Gastroesophageal sphincter (tissue), 4 donors: Measurements from ENCODE around the gene PUM1. TPM values are rescaled to one million over a fixed set of nuclear protein-coding genes. Genes with fewer than 3 reads are reported as not detected.
"Not testable (repeated sequence)": the region's sequence is repeated elsewhere in the genome, so short reads cannot be mapped to it uniquely, and the experiment has no call there.

Experiments used
- ATAC-seq: fragments of 150-250 bp; one replicate; pipeline ENCODE4 v1.9.1; 2016; ENCODE audit warnings: mild to moderate bottlenecking, moderate library complexity
- H3K27ac ChIP-seq, 4 donors: fragments of 200-600 bp; sonication (generic) in 3 of 4; 1 replicate in 3 of 4; 2 replicates in 1 of 4; pipeline ENCODE4 v1.5.1; 2016 to 2019
- H3K27me3 ChIP-seq: fragments of 200-600 bp; sonication (generic); one replicate; pipeline ENCODE4 v1.5.1; 2019
- H3K36me3 ChIP-seq, 2 donors: fragments of 200-600 bp; sonication (generic); one replicate each; pipeline ENCODE4 v1.5.1; 2019; ENCODE audit warnings: control low read depth in 1 of 2
- H3K4me1 ChIP-seq, 3 donors: fragments of 200-600 bp; sonication (generic); 1 replicate in 2 of 3; 2 replicates in 1 of 3; pipeline ENCODE4 v1.5.1; 2016 to 2019; ENCODE audit warnings: control low read depth in 2 of 3
- H3K4me3 ChIP-seq, 2 donors: fragments of 200-600 bp; sonication (generic); one replicate each; pipeline ENCODE4 v1.5.1; 2019; ENCODE audit warnings: mild to moderate bottlenecking in 1 of 2, moderate library complexity in 1 of 2
- H3K9me3 ChIP-seq, 3 donors: fragments of 200-600 bp; sonication (generic); one replicate each; pipeline ENCODE4 v1.5.1; 2017 to 2019; ENCODE audit warnings: control low read depth in 2 of 3
- CTCF ChIP-seq, 4 experiments: fragments of 200-600 bp in 2 of 4; fragments of 450-650 bp in 2 of 4; sonication (generic) in 1 of 4; IDR thresholded peaks; one replicate each; pipeline ENCODE4 v1.5.1; 2017 to 2019; ENCODE audit warnings: antibody characterized with exemption in 4 of 4, mild to moderate bottlenecking in 2 of 4, moderate library complexity in 2 of 4
- EP300 ChIP-seq: sonication (generic); formaldehyde crosslinking; IDR thresholded peaks from one replicate; pipeline ENCODE4 v1.6.1; 2017; ENCODE audit warnings: antibody characterized with exemption, mild to moderate bottlenecking
- POLR2A ChIP-seq, 2 donors: fragments of 450-650 bp; IDR thresholded peaks; one replicate each; pipeline ENCODE4 v1.6.1; 2017; ENCODE audit warnings: antibody characterized with exemption in 2 of 2, mild to moderate bottlenecking in 2 of 2, moderate library complexity in 1 of 2
- POLR2AphosphoS5 ChIP-seq: sonication (generic); formaldehyde crosslinking; IDR thresholded peaks from one replicate; pipeline ENCODE4 v1.6.1; 2017; ENCODE audit warnings: antibody characterized with exemption
- WGBS, 2 donors: methylation state at CpG; one replicate each; pipeline ENCODE4 v1.1.5; 2018; ENCODE audit warnings: low coverage in 1 of 2; 5-methylcytosine and 5-hydroxymethylcytosine counted together
- total RNA-seq, 4 donors: library from RNA; depleted of rRNA; stranded (reverse); fragments of >200 nt; gene quantifications; one replicate each; pipeline ENCODE4 v1.1.0, GENCODE V29; 2016

Gene PUM1
- total RNA-seq, 4 donors from 2014 or later: 83.8 to 90.7 (median 88.4) TPM

GRCh38 chr1:30948278-30948677 lies 117.2 kb downstream of the PUM1 start:
- no peak for ATAC-seq
- TF ChIP-seq POLR2A (IDR thresholded peaks at IDR 0.05) (no peak), CTCF (IDR thresholded peaks at IDR 0.05) (no peak)

GRCh38 chr1:30947212-30947611 lies 118.3 kb downstream of the PUM1 start:
- H3K4me3 ChIP-seq: no peak overlapping the region
- H3K9me3 ChIP-seq: no peaks in the 10 kb centered on the region
- no peak for ATAC-seq
- H3K27ac ChIP-seq: no peak overlapping the region
- H3K4me1 ChIP-seq: peaks cover 0 to 9% (median 0%) of the 10 kb centered on the region in 3 donors
- peaks cover 2 to 97% of the 10 kb centered on the region in 2 donors for H3K36me3 ChIP-seq
- no peaks in the 10 kb centered on the region for H3K27me3 ChIP-seq
- TF ChIP-seq EP300 (no peak), POLR2AphosphoS5 (no peak), POLR2A (IDR thresholded peaks at IDR 0.05) (no peak), CTCF (IDR thresholded peaks at IDR 0.05) (no peak)

More at GRCh38 chr1:30948278-30948677, 117.2 kb downstream of the PUM1 start:
- no peak overlapping the region for H3K27ac ChIP-seq
- no peaks in the 10 kb centered on the region for H3K9me3 ChIP-seq
- H3K27me3 ChIP-seq: no peaks in the 10 kb centered on the region
- H3K4me3 ChIP-seq: no peak overlapping the region
- 90 to 100% methylated on average over 3 of the region's 3 CpGs for WGBS, 2 donors
- H3K4me1 ChIP-seq: no peaks in the 10 kb centered on the region
- peaks cover 6 to 96% of the 10 kb centered on the region in 2 donors for H3K36me3 ChIP-seq

GRCh38 chr1:30942326-30942963 lies 123.1 kb downstream of the PUM1 start:
- TF ChIP-seq POLR2AphosphoS5: no peak
- no peak for TF ChIP-seq EP300
- TF ChIP-seq CTCF (IDR thresholded peaks at IDR 0.05): no peak
- TF ChIP-seq POLR2A (IDR thresholded peaks at IDR 0.05): no peak
- Histone ChIP-seq H3K36me3 (peaks cover 2 to 100% of the 10 kb centered on the region in 2 donors), H3K27me3 (no peaks in the 10 kb centered on the region), H3K4me3 (no peak overlapping the region), H3K27ac (no peak overlapping the region), H3K4me1 (peaks cover 0 to 11% (median 0%) of the 10 kb centered on the region in 3 donors), H3K9me3 (no peaks in the 10 kb centered on the region)
- 84 to 97% methylated on average over 6 to 7 of the region's 7 CpGs for WGBS, 2 donors
- ATAC-seq: no peak

- H3K9me3 ChIP-seq: no peaks in the 10 kb centered on the region
- TF ChIP-seq POLR2A (IDR thresholded peaks at IDR 0.05): no peak
- TF ChIP-seq EP300: no peak
- TF ChIP-seq POLR2AphosphoS5: no peak
- no peak for TF ChIP-seq CTCF (IDR thresholded peaks at IDR 0.05)
- no peak overlapping the region for H3K27ac ChIP-seq
- ATAC-seq: no peak
- H3K4me3 ChIP-seq: no peak overlapping the region
- H3K4me1 ChIP-seq: peaks cover 0 to 11% (median 0%) of the 10 kb centered on the region in 3 donors
- H3K36me3 ChIP-seq: peaks cover 2 to 96% of the 10 kb centered on the region in 2 donors
- no peaks in the 10 kb centered on the region for H3K27me3 ChIP-seq
Measured at GRCh38 chr1:30940541-30940940, 125.0 kb downstream of the PUM1 start.

GRCh38 chr1:30936541-30937171 lies 128.9 kb downstream of the PUM1 start:
- 86 to 90% methylated on average over 2 to 8 of the region's 20 CpGs for WGBS, 2 donors
- no peak for TF ChIP-seq POLR2AphosphoS5
- no peak for TF ChIP-seq POLR2A (IDR thresholded peaks at IDR 0.05)
- no peak for TF ChIP-seq CTCF (IDR thresholded peaks at IDR 0.05)
- TF ChIP-seq EP300: no peak
- no peaks in the 10 kb centered on the region for H3K9me3 ChIP-seq
- H3K27me3 ChIP-seq: no peaks in the 10 kb centered on the region
- no peak overlapping the region for H3K4me3 ChIP-seq
- no peak for ATAC-seq
- H3K27ac ChIP-seq: no peak overlapping the region
- H3K36me3 ChIP-seq: peaks cover 0 to 93% of the 10 kb centered on the region in 2 donors
- peaks cover 0 to 14% (median 0%) of the 10 kb centered on the region in 3 donors for H3K4me1 ChIP-seq

GRCh38 chr1:30935758-30936157 lies 129.8 kb downstream of the PUM1 start:
- peaks cover 0 to 93% of the 10 kb centered on the region in 2 donors for H3K36me3 ChIP-seq
- no CpG with 5 or more reads among the region's 4 CpGs for WGBS, 2 donors
- H3K9me3 ChIP-seq, H3K27ac ChIP-seq, ATAC-seq, H3K27me3 ChIP-seq, H3K4me3 ChIP-seq: not testable (repeated sequence)
- H3K4me1 ChIP-seq: peaks cover 0 to 14% (median 0%) of the 10 kb centered on the region in 3 donors
